HG02759 (cell line): ENCODE measurements around the gene GALM.

Source experiments
- ATAC-seq: cut with Tn5 transposase; IDR thresholded peaks from one replicate; pipeline ENCODE4 v1.9.1; 2021; ENCODE audit warnings: mild to moderate bottlenecking, moderate library complexity; ENCODE audit not compliant: unreplicated experiment

The GALM gene

GRCh38 chr2:38649176-38649728 lies 16.7 kb upstream of the GALM start:
- ATAC-seq, result no peak

DNA sequence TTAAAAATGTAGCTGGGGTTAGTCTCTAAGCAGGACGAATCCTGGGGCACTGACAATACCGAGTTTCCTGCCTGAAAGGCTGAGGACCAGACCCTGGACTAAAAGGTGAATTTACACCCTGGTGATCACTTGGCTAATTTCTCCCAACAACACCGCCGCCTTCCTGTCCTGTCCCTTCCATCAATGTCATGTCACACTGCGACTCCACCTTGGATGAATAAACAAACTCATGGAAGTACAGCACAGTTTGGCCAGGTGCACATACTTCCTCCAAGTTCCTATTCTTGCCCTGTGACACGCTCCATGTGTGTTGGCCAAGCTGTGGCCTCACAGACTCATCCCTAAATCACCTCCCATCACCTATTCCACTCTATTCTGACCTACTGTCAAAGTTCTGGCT lies 15.9 kb upstream of the GALM start:
- no peak for ATAC-seq

GRCh38 chr2:38650717-38651116 lies 15.2 kb upstream of the GALM start:
- ATAC-seq, result no peak

DNA sequence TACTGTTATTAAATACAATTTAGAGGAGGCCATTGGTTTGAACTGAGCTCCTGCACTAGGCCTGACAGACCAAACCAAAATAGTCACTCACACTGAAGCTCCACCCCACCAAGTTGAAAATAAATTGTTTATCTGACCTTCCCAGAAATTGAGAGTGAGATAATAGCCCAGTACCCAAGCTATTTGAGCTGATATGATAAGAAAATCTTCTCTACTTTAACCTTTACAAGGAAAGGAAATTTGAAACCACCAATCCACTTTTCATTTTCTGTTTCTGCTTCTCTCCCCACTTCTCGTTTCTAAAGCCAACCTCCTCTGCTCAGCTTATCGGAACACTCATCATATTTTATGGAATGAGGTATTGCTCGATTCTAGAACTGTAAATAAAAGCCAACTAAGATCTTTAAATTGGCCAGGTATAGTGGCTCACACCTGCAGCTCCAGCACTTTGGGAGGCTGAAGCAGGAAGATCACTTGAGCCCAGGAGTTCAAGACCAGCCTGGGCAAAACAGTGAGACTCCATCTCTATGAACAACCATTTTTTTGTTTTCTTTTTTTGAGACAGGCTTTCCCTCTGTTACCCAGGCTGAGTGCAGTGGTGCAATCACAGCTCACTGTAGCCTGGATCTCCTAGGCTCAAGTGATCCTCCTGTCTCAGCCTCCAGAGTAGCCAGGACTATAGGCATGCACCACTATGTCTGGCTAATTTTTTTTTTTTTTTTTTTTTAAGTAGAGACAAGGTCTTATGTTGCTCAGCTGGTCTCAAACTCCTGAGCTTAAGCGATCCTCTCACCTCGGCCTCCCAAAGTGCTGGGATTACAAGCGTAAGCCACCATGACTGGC lies 13.3 kb upstream of the GALM start:
- ATAC-seq, result no peak

- ATAC-seq, result peak; percentile 27
Observed at GRCh38 chr2:38653380-38653714, 12.6 kb upstream of the GALM start.

DNA sequence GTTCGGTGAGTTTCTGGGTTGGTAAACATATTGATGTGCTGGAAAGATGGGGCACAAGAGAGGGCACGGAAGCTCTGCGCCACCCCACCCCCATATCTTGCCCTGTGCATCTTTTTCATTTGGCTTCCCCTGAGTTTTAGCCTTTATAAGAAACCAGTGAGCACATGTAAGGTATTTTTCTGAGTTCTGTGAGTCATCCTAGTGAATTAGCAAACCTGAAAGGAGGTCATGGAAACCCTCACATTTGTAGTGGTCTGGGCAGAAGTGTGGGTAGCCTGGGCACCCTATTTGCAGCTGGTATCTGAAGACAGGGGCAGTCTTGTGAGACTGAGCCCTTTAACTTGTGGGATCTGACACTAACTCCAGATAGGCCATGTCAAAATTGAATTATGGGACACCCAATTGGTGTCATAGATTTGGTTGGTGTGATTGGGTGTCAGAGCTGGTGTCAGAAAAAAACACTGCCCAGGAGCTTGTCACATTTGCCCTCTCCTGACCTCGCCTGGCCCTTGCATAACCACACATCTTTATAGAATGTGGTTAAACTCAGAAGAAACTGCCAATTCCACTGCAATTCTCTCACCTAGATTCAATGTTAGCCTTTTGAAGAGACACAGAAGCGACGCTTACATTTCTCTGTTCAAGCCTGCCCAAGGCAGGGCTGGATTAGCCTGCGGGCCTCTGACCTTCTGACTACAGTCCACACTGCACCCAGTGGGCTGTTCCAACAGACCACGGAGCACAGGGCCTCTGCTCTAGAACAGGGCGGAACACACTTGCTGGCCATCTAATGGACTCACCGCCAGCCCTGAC lies 12.0 kb upstream of the GALM start:
- peak; percentile 67 for ATAC-seq

DNA sequence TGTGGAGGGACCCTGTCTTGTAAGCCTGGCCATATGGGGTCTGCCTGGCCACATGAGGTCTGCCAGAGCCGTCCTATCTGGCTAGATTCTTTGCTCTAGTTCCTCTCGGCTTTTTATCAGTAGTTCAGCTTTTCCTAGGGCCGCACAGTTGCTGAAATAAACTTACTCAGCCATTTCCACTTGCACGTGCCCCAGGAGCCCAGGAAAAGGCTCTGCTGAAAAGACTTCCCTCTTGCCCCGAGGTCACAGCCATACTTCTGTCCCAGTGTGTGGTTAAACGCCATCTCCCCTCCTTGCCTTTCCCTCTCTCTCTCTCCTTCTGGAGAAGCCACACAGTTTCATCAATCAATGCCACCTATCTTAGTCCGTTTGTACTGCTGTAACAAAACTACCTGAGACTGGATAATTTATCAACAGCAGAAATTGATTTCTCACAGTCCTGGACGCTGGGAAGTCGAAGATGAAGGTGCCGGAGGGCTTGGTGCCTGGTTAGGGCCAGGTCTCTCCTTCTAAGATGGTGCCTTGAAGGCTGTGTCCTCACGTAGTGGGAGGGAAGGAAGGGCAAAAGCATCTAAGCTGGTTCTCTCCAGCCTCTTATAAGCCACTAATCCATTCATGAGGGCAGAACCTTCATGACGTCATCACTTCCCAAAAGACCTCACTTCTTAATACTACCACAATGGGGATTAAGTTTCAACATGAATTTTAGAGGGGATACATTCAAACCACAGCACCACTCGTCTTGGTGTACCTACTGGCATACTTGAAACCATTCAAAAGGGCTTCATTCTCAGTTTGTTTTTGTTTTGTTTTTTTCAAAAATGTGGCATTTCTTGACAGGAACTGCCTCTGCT lies 11.2 kb upstream of the GALM start:
- ATAC-seq, result no peak

DNA sequence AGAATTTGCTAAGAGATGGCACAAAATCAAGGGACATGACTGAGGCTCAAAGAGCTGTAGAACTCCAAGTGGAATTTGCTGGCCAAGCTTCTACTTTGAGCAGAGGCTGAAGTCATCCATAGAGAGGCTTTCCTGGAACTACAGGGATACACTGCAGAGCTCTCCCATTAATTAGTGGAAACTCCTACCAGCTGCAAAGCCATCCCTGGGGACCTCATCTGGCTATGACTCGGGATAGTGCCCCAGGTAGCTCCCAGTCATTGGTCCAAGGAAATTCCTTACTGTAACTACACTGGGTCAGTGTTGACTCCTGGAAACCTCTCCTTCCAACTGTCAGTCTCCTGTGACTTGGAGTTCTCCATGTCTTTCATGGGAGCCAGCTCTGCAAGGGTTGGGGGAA lies 10.5 kb upstream of the GALM start:
- no peak for ATAC-seq

DNA sequence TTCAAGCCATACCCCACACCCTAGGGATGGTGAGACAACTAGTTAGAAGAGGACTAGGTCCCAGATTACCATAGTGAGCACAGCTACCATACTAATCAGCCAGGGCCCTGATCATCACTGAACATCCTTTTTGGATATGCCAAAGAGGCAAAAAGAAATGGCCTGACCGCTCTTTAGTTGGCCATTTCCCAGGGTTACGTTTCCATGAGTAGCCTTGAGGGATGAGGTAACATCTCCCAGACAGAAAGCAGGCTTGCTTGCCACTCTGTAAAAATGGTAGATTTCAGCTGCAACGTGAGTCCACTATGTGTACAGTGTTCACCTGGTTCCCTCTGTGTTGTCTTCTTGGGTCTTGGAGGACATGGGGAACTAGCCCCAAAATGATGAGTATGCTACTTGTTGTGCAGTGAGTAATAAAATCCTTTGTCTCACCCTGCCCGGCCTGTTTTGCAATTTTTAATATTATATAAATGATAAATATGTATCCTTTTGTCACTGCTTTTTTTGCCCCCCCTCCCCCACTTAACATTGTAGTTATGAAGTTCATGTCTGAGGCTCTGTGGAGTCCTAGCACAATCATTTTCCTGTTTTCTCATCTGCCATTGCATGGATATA lies 8.9 kb upstream of the GALM start:
- ATAC-seq, result no peak

DNA sequence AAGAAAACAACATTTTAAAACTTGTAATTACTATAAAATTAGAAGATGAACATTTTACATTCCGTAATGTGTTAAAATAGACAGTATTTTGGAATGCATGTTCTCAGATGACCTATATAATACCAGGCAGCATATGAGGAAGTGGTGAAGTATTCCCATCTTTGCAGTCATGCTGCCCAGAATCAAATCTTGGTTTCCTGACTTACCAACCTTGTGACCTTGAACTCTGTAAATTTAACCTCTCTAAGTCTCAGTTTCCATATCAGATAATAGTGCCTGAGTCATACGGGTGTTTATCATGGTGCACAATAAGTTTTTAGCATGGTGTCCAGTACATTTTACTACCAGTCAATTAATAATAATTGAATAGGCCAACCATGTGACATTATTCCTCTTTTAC lies 7.3 kb upstream of the GALM start:
- ATAC-seq, result no peak

DNA sequence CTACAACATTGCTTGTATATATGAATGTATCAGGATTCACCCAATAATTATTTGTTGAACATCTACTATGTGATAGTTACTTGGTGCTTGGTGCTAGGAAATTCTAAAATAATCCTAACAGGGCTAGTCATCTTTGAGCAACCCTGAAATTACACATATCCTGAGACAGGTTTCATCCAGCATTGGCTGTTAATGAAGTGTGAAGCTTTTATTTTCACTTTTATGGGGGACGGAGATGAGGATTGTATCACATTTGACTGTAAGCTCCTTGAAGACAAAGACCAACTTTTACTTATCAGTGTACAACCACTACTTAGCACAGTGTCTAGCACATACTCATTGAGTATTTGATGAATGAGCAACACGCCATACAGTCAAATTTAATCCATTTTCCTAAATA lies 6.8 kb upstream of the GALM start:
- ATAC-seq, result no peak

DNA sequence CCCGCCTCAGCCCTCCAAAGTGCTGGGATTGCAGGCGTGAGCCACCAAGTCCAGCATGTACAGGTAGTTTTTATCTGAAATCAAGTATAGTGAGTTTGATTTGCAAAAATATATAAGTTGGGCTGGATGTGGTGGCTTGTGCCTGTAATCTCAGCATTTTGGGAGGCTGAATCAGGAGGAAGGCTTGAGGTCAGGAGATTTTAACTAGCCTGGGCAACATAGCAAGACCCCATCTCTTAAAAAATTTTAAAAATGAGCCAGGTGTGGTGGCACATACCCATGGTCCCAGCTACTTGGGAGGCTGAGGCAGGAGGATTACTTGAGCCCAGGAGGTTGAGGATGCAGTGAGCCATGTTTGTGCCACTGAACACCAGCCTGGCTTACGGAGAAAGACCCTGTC lies 5.6 kb upstream of the GALM start:
- ATAC-seq, result no peak

DNA sequence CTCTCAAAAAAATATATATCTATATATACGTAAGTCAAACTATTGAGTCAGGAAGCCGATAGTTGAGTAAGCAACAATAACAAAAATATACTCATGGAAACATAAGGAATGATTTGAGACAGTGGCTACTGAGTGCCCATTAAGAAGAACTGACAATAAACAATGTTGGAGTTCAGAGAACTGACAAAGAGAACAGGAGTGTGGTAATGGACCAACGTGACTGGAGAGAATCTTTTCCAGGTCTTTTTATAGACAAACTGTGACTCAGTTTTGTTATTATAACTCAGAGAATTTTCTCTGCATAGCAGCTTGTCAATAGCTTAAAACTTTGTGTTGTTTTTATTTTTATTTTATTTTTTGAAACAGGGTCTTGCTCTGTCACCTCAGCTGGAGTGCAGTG lies 4.6 kb upstream of the GALM start:
- no peak for ATAC-seq

- ATAC-seq, result peak; percentile 22
Observed at GRCh38 chr2:38666556-38666910, 619 bp downstream of the GALM start.

DNA sequence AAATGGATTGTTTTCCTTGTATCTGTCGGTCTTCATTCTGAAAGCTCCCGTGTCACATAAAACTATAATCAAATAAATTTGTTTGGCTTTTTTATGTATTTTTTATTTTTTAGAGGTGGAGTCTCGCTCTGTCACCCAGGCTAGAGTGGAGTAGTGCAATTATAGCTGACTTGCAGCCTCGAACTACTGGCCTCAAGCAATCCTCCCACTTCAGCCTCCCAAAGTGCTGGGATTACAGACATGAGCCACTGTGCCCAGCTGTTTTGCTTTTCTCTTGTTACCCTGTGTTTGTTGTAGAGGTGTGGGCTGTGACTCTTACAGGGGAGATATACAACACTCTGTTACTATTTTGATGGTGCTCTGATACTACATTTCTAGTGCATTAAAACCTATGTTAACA lies 2.2 kb downstream of the GALM start:
- ATAC-seq, result no peak

DNA sequence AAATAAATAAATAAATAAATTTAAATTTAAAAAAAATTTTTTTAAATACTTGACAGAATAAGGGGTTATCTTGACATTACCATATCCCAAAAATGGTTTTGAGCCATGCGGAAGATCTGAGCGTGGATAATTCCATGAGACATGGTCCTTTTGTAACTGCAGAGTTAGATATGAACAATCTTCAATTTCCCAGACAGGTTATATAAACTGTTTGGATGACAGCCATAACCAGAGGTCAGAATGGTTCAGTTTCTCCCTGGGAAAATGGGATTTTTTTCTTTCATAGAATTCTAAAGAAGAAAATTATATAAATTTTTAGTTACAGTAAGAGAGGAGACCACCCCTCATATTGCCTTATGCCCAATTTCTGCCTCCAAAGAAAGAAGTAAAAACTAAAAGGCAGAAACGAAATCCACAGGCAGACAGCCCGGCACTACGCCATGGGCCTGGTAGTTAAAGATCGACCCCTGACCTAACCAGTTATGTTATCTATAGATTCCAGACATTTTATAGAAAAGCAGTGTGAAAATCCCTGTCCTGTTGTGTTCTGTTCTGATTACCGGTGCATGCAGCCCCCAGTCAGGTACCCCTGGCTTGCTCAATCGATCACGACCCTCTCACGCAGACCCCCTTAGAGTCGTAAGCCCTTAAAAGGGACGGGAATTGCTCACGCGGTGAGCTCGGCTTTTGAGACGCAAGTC lies 3.0 kb downstream of the GALM start:
- no peak for ATAC-seq

GRCh38 chr2:38671303-38671702 lies 5.4 kb downstream of the GALM start:
- ATAC-seq, result no peak

GRCh38 chr2:38671946-38672345 lies 6.0 kb downstream of the GALM start:
- no peak for ATAC-seq

DNA sequence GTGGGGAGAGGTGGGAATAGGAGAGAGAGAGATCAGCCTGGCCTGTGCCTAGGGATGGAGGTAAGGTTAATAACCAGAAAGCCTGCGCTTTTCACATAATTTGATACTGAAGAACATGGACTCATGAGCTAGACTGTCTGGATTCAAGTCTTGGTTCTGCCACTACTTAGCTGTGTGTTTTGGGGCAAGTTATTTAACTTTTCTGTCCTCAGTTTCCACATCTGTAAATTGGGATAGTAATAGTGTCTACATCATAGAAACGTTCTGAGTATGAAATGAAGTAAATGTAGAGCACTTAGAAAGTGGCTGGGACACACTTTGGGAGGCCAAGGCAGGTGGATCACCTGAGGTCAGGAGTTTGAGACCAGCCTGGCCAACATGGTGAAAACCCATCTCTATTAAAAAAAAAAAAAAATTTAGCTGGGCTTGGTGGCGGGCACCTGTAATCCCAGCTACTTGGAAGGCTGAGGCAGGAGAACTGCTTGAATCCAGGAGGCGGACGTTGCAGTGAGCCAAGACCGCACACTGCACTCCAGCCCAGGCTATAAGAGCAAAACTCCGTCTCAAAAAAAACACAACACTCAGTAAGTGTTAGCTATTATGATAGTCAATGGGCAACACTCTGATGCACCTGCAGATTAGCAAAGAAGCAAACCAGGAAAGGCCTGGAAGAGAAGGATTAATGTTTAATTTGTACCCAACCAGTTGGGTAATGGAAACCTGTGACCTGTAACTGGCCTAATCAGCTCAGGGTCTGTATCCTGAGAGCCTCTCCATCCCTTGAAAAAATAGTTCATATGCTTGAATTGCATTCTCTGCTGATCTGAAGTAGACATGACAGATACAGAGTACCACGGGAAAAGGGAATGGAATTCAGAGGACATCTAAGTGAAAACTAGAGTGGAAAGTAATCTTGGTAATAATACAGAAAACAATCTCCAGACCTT lies 6.8 kb downstream of the GALM start:
- no peak for ATAC-seq
